ENCODE data around the gene ARL6IP5. TPM values are rescaled to one million over a fixed set of nuclear protein-coding genes. Genes with fewer than 3 reads are reported as not detected.
A peak's percentile ranks its signal among the peaks of the same experiment; 100 is the strongest.

Gene ARL6IP5
- total RNA-seq, 4 donors from 2014 or later: 100 to 142 (median 110) TPM

GRCh38 chr3:69052472-69052898 lies 32.3 kb upstream of the ARL6IP5 start:
- no peak for DNase-seq (ENCODE audit: extremely low spot score)
- H3K4me3 ChIP-seq: peak overlapping the region; percentile 65 to 83 (median 75)
- peak overlapping the region; percentile 89 to 95 (median 91) for H3K27ac ChIP-seq (replicated peaks in 1 of 4)
- intact Hi-C loops (cut with DNase I): loop anchor here (5.0 kb wide), 2 partner anchors 35 to 40 kb away; partner anchors contain the start of gene EOGT
- peaks cover 13 to 53% (median 35%) of the 10 kb centered on the region in 4 donors for H3K36me3 ChIP-seq
- H3K9me3 ChIP-seq: no peaks in the 10 kb centered on the region
- H3K27me3 ChIP-seq: no peaks in the 10 kb centered on the region
- TF ChIP-seq POLR2AphosphoS5 (IDR thresholded peaks at IDR 0.05) (no peak), POLR2A (IDR thresholded peaks at IDR 0.05; ENCODE audit: low read depth) (no peak), EP300 (IDR thresholded peaks at IDR 0.05) (no peak), CTCF (IDR thresholded peaks at IDR 0.05) (no peak)
- WGBS: 3% methylated on average over 8 of the region's 9 CpGs
- peaks cover 10 to 45% (median 35%) of the 10 kb centered on the region in 4 donors for H3K4me1 ChIP-seq

GRCh38 chr3:69058180-69058946 lies 26.4 kb upstream of the ARL6IP5 start:
- no peaks in the 10 kb centered on the region for H3K27me3 ChIP-seq
- H3K4me3 ChIP-seq: no peak overlapping the region
- intact Hi-C loops (cut with DNase I): no loop called here
- no peak overlapping the region for H3K27ac ChIP-seq (replicated peaks in 1 of 4)
- WGBS: 81% methylated on average over 3 of the region's 3 CpGs
- no peak for TF ChIP-seq EP300 (IDR thresholded peaks at IDR 0.05)
- no peak for TF ChIP-seq POLR2AphosphoS5 (IDR thresholded peaks at IDR 0.05)
- TF ChIP-seq CTCF (IDR thresholded peaks at IDR 0.05): no peak
- no peak for TF ChIP-seq POLR2A (IDR thresholded peaks at IDR 0.05; ENCODE audit: low read depth)
- H3K36me3 ChIP-seq: peaks cover 26 to 97% (median 72%) of the 10 kb centered on the region in 4 donors
- H3K9me3 ChIP-seq: no peaks in the 10 kb centered on the region
- H3K4me1 ChIP-seq: no peaks in the 10 kb centered on the region
- no peak for DNase-seq (ENCODE audit: extremely low spot score)

GRCh38 chr3:69058947-69059224 lies 25.9 kb upstream of the ARL6IP5 start:
- TF ChIP-seq POLR2A (IDR thresholded peaks at IDR 0.05; ENCODE audit: low read depth) (no peak), POLR2AphosphoS5 (IDR thresholded peaks at IDR 0.05) (no peak), EP300 (IDR thresholded peaks at IDR 0.05) (no peak), CTCF (IDR thresholded peaks at IDR 0.05) (no peak)
- H3K4me3 ChIP-seq: no peak overlapping the region
- H3K9me3 ChIP-seq: no peaks in the 10 kb centered on the region
- intact Hi-C loops (cut with DNase I): no loop called here
- WGBS: 94% methylated on average over 2 of the region's 2 CpGs
- no peak overlapping the region for H3K27ac ChIP-seq (replicated peaks in 1 of 4)
- H3K4me1 ChIP-seq: no peaks in the 10 kb centered on the region
- H3K27me3 ChIP-seq: no peaks in the 10 kb centered on the region
- H3K36me3 ChIP-seq: peaks cover 26 to 92% (median 72%) of the 10 kb centered on the region in 4 donors
- DNase-seq (ENCODE audit: extremely low spot score): no peak

- Histone ChIP-seq H3K27ac (replicated peaks in 1 of 4) (no peak overlapping the region), H3K4me3 (no peak overlapping the region), H3K9me3 (no peaks in the 10 kb centered on the region), H3K4me1 (no peaks in the 10 kb centered on the region), H3K27me3 (no peaks in the 10 kb centered on the region), H3K36me3 (peaks cover 25 to 85% (median 64%) of the 10 kb centered on the region in 4 donors)
- TF ChIP-seq EP300 (IDR thresholded peaks at IDR 0.05) (no peak), POLR2A (IDR thresholded peaks at IDR 0.05; ENCODE audit: low read depth) (no peak), CTCF (IDR thresholded peaks at IDR 0.05) (no peak), POLR2AphosphoS5 (IDR thresholded peaks at IDR 0.05) (no peak)
- no peak for DNase-seq (ENCODE audit: extremely low spot score)
- intact Hi-C loops (cut with DNase I): no loop called here
Measured at GRCh38 chr3:69059688-69060087, 25.0 kb upstream of the ARL6IP5 start.

Data from esophagus muscularis mucosa (tissue), 4 donors.